Body of pancreas (tissue), 4 donors: ENCODE data around the gene KLHL17. TPM values are rescaled to one million over a fixed set of nuclear protein-coding genes. Genes with fewer than 3 reads are reported as not detected.

Experiments used
- ATAC-seq: fragments of 150-250 bp; one replicate; pipeline ENCODE4 v1.9.1; 2016
- DNase-seq, 4 donors: peaks; one replicate each; pipeline ENCODE4 v3.0.0-alpha.2; 2019
- H3K27ac ChIP-seq, 4 donors: fragments of 200-600 bp; sonication (generic); 1 replicate in 3 of 4; 2 replicates in 1 of 4; pipeline versions ENCODE4 v1.5.1 to v1.6.1; 2016 to 2019; ENCODE audit warnings: mild to moderate bottlenecking in 1 of 4, mixed read lengths in 1 of 4, moderate library complexity in 1 of 4
- H3K27me3 ChIP-seq, 2 donors: fragments of 200-600 bp; sonication (generic); one replicate each; pipeline ENCODE4 v1.6.0; 2016; ENCODE audit warnings: mild to moderate bottlenecking in 1 of 2
- H3K36me3 ChIP-seq, 2 donors: fragments of 200-600 bp; sonication (generic); replicated peaks in 1 of 2; 2 replicates each; pipeline ENCODE4 v1.5.1; 2016; ENCODE audit warnings: low read depth in 2 of 2; ENCODE audit not compliant: insufficient read depth in 1 of 2
- H3K4me1 ChIP-seq: fragments of 200-600 bp; sonication (generic); one replicate; pipeline ENCODE4 v1.6.0; 2016
- H3K4me3 ChIP-seq, 2 donors: fragments of 200-600 bp; sonication (generic); 1 replicate in 1 of 2; 2 replicates in 1 of 2; pipeline ENCODE4 v1.5.1; 2016 to 2019
- H3K9me3 ChIP-seq, 3 donors: fragments of 200-600 bp; sonication (generic); 1 replicate in 2 of 3; 2 replicates in 1 of 3; pipeline ENCODE4 v1.5.1; 2016
- CTCF ChIP-seq, 7 experiments: fragments of 450-650 bp in 4 of 7; fragments of 200-600 bp in 3 of 7; sonication (generic) in 3 of 7; IDR thresholded peaks; one replicate each; pipeline ENCODE4 v1.5.1; 2016 to 2019; ENCODE audit warnings: antibody characterized with exemption in 7 of 7
- POLR2A ChIP-seq, 3 donors: fragments of 450-650 bp; IDR thresholded peaks; one replicate each; pipeline ENCODE4 v1.6.1; 2016; ENCODE audit warnings: antibody characterized with exemption in 3 of 3, mild to moderate bottlenecking in 2 of 3
- WGBS, 2 donors: methylation state at CpG; one replicate each; pipeline ENCODE4 v1.1.5; 2017; 5-methylcytosine and 5-hydroxymethylcytosine counted together
- intact Hi-C: fragments of 100-400 bp; cut with DNase I; formaldehyde crosslinking; loops from one replicate; pipeline ENCODE4 v1.15.1; 2023
- total RNA-seq, 2 donors: library from RNA; depleted of rRNA; stranded (reverse); fragments of >200 nt; gene quantifications; one replicate each; pipeline ENCODE4 v1.1.0, GENCODE V29; 2016

Gene KLHL17
- total RNA-seq, 2 donors from 2014 or later = 6.0 to 29.0 TPM

- Histone ChIP-seq H3K27me3 (peaks cover 0 to 4% of the 10 kb centered on the region in 2 donors), H3K9me3 (no peaks in the 10 kb centered on the region), H3K4me3 (no peak overlapping the region), H3K4me1 (peaks cover 10% of the 10 kb centered on the region), H3K36me3 (no peaks in the 10 kb centered on the region), H3K27ac (no peak overlapping the region)
- no peak for ATAC-seq
- 58 to 66% methylated on average over 13 to 34 of the region's 35 CpGs for WGBS, 2 donors
- DNase-seq = peak in 1 of 4 donors; percentile 10
- intact Hi-C loops = loop anchor here (5.0 to 10.0 kb wide), 2 partner anchors 82 to 314 kb away; no protein-coding TSS in a partner anchor
- TF ChIP-seq CTCF (IDR thresholded peaks at IDR 0.05) = no peak
- TF ChIP-seq POLR2A (IDR thresholded peaks at IDR 0.05) = no peak
These were observed 20.4 kb downstream of the KLHL17 start for GRCh38 chr1:980602-981395.

- peaks cover 0 to 4% of the 10 kb centered on the region in 2 donors for H3K27me3 ChIP-seq
These were observed 21.1 kb downstream of the KLHL17 start for GRCh38 chr1:981491-981954.

GRCh38 chr1:981955-982558, 21.7 kb downstream of the KLHL17 start, which contains the start of gene PERM1:
PERM1 (minus strand) TSS chr1:982093; CDS start chr1:981029, 1,064 bp downstream.
- Histone ChIP-seq H3K4me1 (peaks cover 3% of the 10 kb centered on the region), H3K27ac (no peak within 1 kb of the TSS), H3K4me3 (no peak within 1 kb of the TSS), H3K9me3 (no peaks in the 10 kb centered on the region), H3K36me3 (no peaks in the 10 kb centered on the region), H3K27me3 (peaks cover 0 to 4% of the 10 kb centered on the region in 2 donors)
- DNase-seq = peak in 1 of 4 donors; percentile 16
- ATAC-seq = no peak
- intact Hi-C loops = loop anchor here (5.0 to 10.0 kb wide), 2 partner anchors 80 to 313 kb away; no protein-coding TSS in a partner anchor
- WGBS, 2 donors = 43 to 47% methylated on average over 3 to 23 of the region's 28 CpGs
- TF ChIP-seq CTCF (IDR thresholded peaks at IDR 0.05) (no peak), POLR2A (IDR thresholded peaks at IDR 0.05) (no peak)

More at GRCh38 chr1:981491-981954, 21.1 kb downstream of the KLHL17 start:
- no peak overlapping the region for H3K27ac ChIP-seq
- DNase-seq (peak in 1 of 4 donors; percentile 10), ATAC-seq (no peak)
- intact Hi-C loops = loop anchor here (5.0 to 10.0 kb wide), 2 partner anchors 81 to 313 kb away; no protein-coding TSS in a partner anchor
- H3K36me3 ChIP-seq = no peaks in the 10 kb centered on the region
- 55% methylated on average over 13 of the region's 21 CpGs; no CpG with 5 or more reads in 1 of the 2 donors for WGBS, 2 donors
- peaks cover 3% of the 10 kb centered on the region for H3K4me1 ChIP-seq
- TF ChIP-seq CTCF (IDR thresholded peaks at IDR 0.05) = no peak
- TF ChIP-seq POLR2A (IDR thresholded peaks at IDR 0.05) = no peak
- no peak overlapping the region for H3K4me3 ChIP-seq
- H3K9me3 ChIP-seq = no peaks in the 10 kb centered on the region

- Histone ChIP-seq H3K4me1 (peaks cover 3% of the 10 kb centered on the region), H3K9me3 (no peaks in the 10 kb centered on the region), H3K27ac (no peak overlapping the region), H3K27me3 (peaks cover 0 to 4% of the 10 kb centered on the region in 2 donors), H3K4me3 (no peak overlapping the region), H3K36me3 (no peaks in the 10 kb centered on the region)
- ATAC-seq (no peak), DNase-seq (peak in 1 of 4 donors; percentile 11)
- intact Hi-C loops = loop anchor here (5.0 to 10.0 kb wide), 2 partner anchors 79 to 312 kb away; no protein-coding TSS in a partner anchor
- TF ChIP-seq CTCF (IDR thresholded peaks at IDR 0.05) (no peak), POLR2A (IDR thresholded peaks at IDR 0.05) (no peak)
- 44 to 64% methylated on average over 32 to 43 of the region's 43 CpGs for WGBS, 2 donors
These were observed 22.5 kb downstream of the KLHL17 start for GRCh38 chr1:982765-983436.
